ENCODE measurements around the gene CDKN2C. TPM values are rescaled to one million over a fixed set of nuclear protein-coding genes. Genes with fewer than 3 reads are reported as not detected.
A peak's percentile ranks its signal among the peaks of the same experiment; 100 is the strongest.

The CDKN2C gene
- total RNA-seq, 2 donors from 2014 or later = 11.2 to 13.7 TPM

- Mint-ChIP-seq H3K27ac (no peak overlapping the region), H3K4me1 (ENCODE audit: low read depth) (peaks cover 23% of the 10 kb centered on the region), H3K36me3 (ENCODE audit: insufficient read depth in 2 of 2) (peaks cover 0 to 6% of the 10 kb centered on the region in 2 donors), H3K27me3 (ENCODE audit: low read depth) (peaks cover 46% of the 10 kb centered on the region), H3K9me3 (no peaks in the 10 kb centered on the region), H3K4me3 (peak overlapping the region; percentile 81 to 85)
- ATAC-seq (replicated peaks in 1 of 2) = peak; percentile 56 to 65
- DNase-seq = peak in 1 of 2 donors; percentile 37
Measured at GRCh38 chr1:50977575-50978143, 7.6 kb downstream of the CDKN2C start.

- DNase-seq = peak; percentile 38 to 39
- Mint-ChIP-seq H3K27ac (peak overlapping the region; percentile 27), H3K36me3 (ENCODE audit: insufficient read depth in 2 of 2) (peaks cover 0 to 6% of the 10 kb centered on the region in 2 donors), H3K9me3 (no peaks in the 10 kb centered on the region), H3K4me3 (peak overlapping the region; percentile 78 to 79), H3K4me1 (ENCODE audit: low read depth) (peaks cover 23% of the 10 kb centered on the region), H3K27me3 (ENCODE audit: low read depth) (peaks cover 43% of the 10 kb centered on the region)
- peak; percentile 50 to 55 for ATAC-seq (replicated peaks in 1 of 2)
Measured at GRCh38 chr1:50978144-50978851, 8.3 kb downstream of the CDKN2C start.

GRCh38 chr1:50978852-50979781 lies 9.1 kb downstream of the CDKN2C start:
- Mint-ChIP-seq H3K4me3 (peak overlapping the region; percentile 78 to 79), H3K36me3 (ENCODE audit: insufficient read depth in 2 of 2) (peaks cover 0 to 4% of the 10 kb centered on the region in 2 donors), H3K27me3 (ENCODE audit: low read depth) (peaks cover 34% of the 10 kb centered on the region), H3K27ac (peak overlapping the region; percentile 27), H3K4me1 (ENCODE audit: low read depth) (peaks cover 23% of the 10 kb centered on the region), H3K9me3 (no peaks in the 10 kb centered on the region)
- DNase-seq = no peak
- ATAC-seq (replicated peaks in 1 of 2) = no peak

GRCh38 chr1:50979937-50980336 lies 9.9 kb downstream of the CDKN2C start:
- Mint-ChIP-seq H3K27me3 (ENCODE audit: low read depth) (peaks cover 28% of the 10 kb centered on the region), H3K27ac (no peak overlapping the region), H3K4me3 (no peak overlapping the region), H3K4me1 (ENCODE audit: low read depth) (peaks cover 23% of the 10 kb centered on the region), H3K9me3 (no peaks in the 10 kb centered on the region), H3K36me3 (ENCODE audit: insufficient read depth in 2 of 2) (peaks cover 0 to 2% of the 10 kb centered on the region in 2 donors)
- ATAC-seq (replicated peaks in 1 of 2) = no peak
- DNase-seq = no peak

GRCh38 chr1:50980505-50980904 lies 10.5 kb downstream of the CDKN2C start:
- DNase-seq (no peak), ATAC-seq (replicated peaks in 1 of 2) (no peak)
- H3K27ac Mint-ChIP-seq = no peak overlapping the region
- no peaks in the 10 kb centered on the region for H3K9me3 Mint-ChIP-seq
- H3K4me3 Mint-ChIP-seq = no peak overlapping the region
- peaks cover 0 to 2% of the 10 kb centered on the region in 2 donors for H3K36me3 Mint-ChIP-seq (ENCODE audit: insufficient read depth in 2 of 2)
- H3K4me1 Mint-ChIP-seq (ENCODE audit: low read depth) = peaks cover 23% of the 10 kb centered on the region
- H3K27me3 Mint-ChIP-seq (ENCODE audit: low read depth) = peaks cover 32% of the 10 kb centered on the region

GRCh38 chr1:50981741-50982140 lies 11.7 kb downstream of the CDKN2C start:
- H3K27me3 Mint-ChIP-seq (ENCODE audit: low read depth) = peaks cover 27% of the 10 kb centered on the region
- peaks cover 14% of the 10 kb centered on the region for H3K4me1 Mint-ChIP-seq (ENCODE audit: low read depth)

GRCh38 chr1:50982611-50983010 lies 12.6 kb downstream of the CDKN2C start:
- peaks cover 0 to 2% of the 10 kb centered on the region in 2 donors for H3K36me3 Mint-ChIP-seq (ENCODE audit: insufficient read depth in 2 of 2)
- H3K27ac Mint-ChIP-seq = no peak overlapping the region
- H3K4me3 Mint-ChIP-seq = no peak overlapping the region
- ATAC-seq (replicated peaks in 1 of 2) (no peak), DNase-seq (no peak)
- no peaks in the 10 kb centered on the region for H3K9me3 Mint-ChIP-seq
- peaks cover 10% of the 10 kb centered on the region for H3K4me1 Mint-ChIP-seq (ENCODE audit: low read depth)
- H3K27me3 Mint-ChIP-seq (ENCODE audit: low read depth) = peaks cover 23% of the 10 kb centered on the region

More at GRCh38 chr1:50981741-50982140, 11.7 kb downstream of the CDKN2C start:
- no peak for DNase-seq
- H3K36me3 Mint-ChIP-seq (ENCODE audit: insufficient read depth in 2 of 2) = peaks cover 0 to 2% of the 10 kb centered on the region in 2 donors
- no peaks in the 10 kb centered on the region for H3K9me3 Mint-ChIP-seq
- no peak for ATAC-seq (replicated peaks in 1 of 2)
- H3K27ac Mint-ChIP-seq = no peak overlapping the region
- H3K4me3 Mint-ChIP-seq = no peak overlapping the region

GRCh38 chr1:50983219-50983802 lies 13.3 kb downstream of the CDKN2C start:
- Mint-ChIP-seq H3K9me3 (no peaks in the 10 kb centered on the region), H3K36me3 (ENCODE audit: insufficient read depth in 2 of 2) (peaks cover 0 to 2% of the 10 kb centered on the region in 2 donors), H3K4me3 (no peak overlapping the region), H3K4me1 (ENCODE audit: low read depth) (peaks cover 10% of the 10 kb centered on the region), H3K27ac (no peak overlapping the region), H3K27me3 (ENCODE audit: low read depth) (peaks cover 22% of the 10 kb centered on the region)
- ATAC-seq (replicated peaks in 1 of 2) = no peak
- no peak for DNase-seq

- no peaks in the 10 kb centered on the region for H3K9me3 Mint-ChIP-seq
- H3K36me3 Mint-ChIP-seq (ENCODE audit: insufficient read depth in 2 of 2) = no peaks in the 10 kb centered on the region
- no peak overlapping the region for H3K4me3 Mint-ChIP-seq
- ATAC-seq (replicated peaks in 1 of 2) (no peak), DNase-seq (no peak)
- peaks cover 11% of the 10 kb centered on the region for H3K27me3 Mint-ChIP-seq (ENCODE audit: low read depth)
- H3K4me1 Mint-ChIP-seq (ENCODE audit: low read depth) = no peaks in the 10 kb centered on the region
- H3K27ac Mint-ChIP-seq = no peak overlapping the region
Measured at GRCh38 chr1:50985094-50985493, 15.0 kb downstream of the CDKN2C start.

GRCh38 chr1:50986653-50987052 lies 16.6 kb downstream of the CDKN2C start:
- DNase-seq (no peak), ATAC-seq (replicated peaks in 1 of 2) (no peak)
- peaks cover 11% of the 10 kb centered on the region for H3K27me3 Mint-ChIP-seq (ENCODE audit: low read depth)
- H3K4me1 Mint-ChIP-seq (ENCODE audit: low read depth) = no peaks in the 10 kb centered on the region
- no peak overlapping the region for H3K4me3 Mint-ChIP-seq
- H3K36me3 Mint-ChIP-seq (ENCODE audit: insufficient read depth in 2 of 2) = no peaks in the 10 kb centered on the region
- no peak overlapping the region for H3K27ac Mint-ChIP-seq
- no peaks in the 10 kb centered on the region for H3K9me3 Mint-ChIP-seq

GRCh38 chr1:50989694-50990093 lies 19.6 kb downstream of the CDKN2C start:
- Mint-ChIP-seq H3K27me3 (ENCODE audit: low read depth) (peaks cover 11% of the 10 kb centered on the region), H3K9me3 (no peaks in the 10 kb centered on the region), H3K27ac (no peak overlapping the region), H3K4me1 (ENCODE audit: low read depth) (no peaks in the 10 kb centered on the region), H3K4me3 (no peak overlapping the region), H3K36me3 (ENCODE audit: insufficient read depth in 2 of 2) (no peaks in the 10 kb centered on the region)
- ATAC-seq (replicated peaks in 1 of 2) (no peak), DNase-seq (no peak)

- Mint-ChIP-seq H3K4me1 (ENCODE audit: low read depth) (no peaks in the 10 kb centered on the region), H3K36me3 (ENCODE audit: insufficient read depth in 2 of 2) (no peaks in the 10 kb centered on the region), H3K27me3 (ENCODE audit: low read depth) (no peaks in the 10 kb centered on the region), H3K9me3 (no peaks in the 10 kb centered on the region), H3K27ac (no peak overlapping the region), H3K4me3 (no peak overlapping the region)
- ATAC-seq (replicated peaks in 1 of 2) (no peak), DNase-seq (no peak)
Measured at GRCh38 chr1:50992532-50993318, 22.7 kb downstream of the CDKN2C start.

All from activated T-cell treated with anti-CD3 and anti-CD28 coated beads, Interleukin-2, amount 50 U/mL, for 72 hours (primary cell).